Myocyte (in vitro differentiated cells): ENCODE results near the gene AKR1D1. TPM values are rescaled to one million over a fixed set of nuclear protein-coding genes. Genes with fewer than 3 reads are reported as not detected.
"Not testable (repeated sequence)": the region's sequence is repeated elsewhere in the genome, so short reads cannot be mapped to it uniquely, and the experiment has no call there.

ENCODE experiments used
- DNase-seq: peaks from one replicate; pipeline ENCODE4 v3.0.0-alpha.2; 2012; ENCODE audit warnings: low read depth
- polyA plus RNA-seq: library from polyadenylated mRNA; unstranded; fragments of >200 nt; gene quantifications from one replicate; pipeline ENCODE4 v1.2.1, GENCODE V29; 2012; ENCODE audit warnings: missing spikeins
- total RNA-seq: library from RNA; depleted of rRNA; stranded (reverse); fragments of >200 nt; gene quantifications from 2 replicates; pipeline ENCODE4 v1.2.3, GENCODE V29; 2014

AKR1D1 gene, protein sequence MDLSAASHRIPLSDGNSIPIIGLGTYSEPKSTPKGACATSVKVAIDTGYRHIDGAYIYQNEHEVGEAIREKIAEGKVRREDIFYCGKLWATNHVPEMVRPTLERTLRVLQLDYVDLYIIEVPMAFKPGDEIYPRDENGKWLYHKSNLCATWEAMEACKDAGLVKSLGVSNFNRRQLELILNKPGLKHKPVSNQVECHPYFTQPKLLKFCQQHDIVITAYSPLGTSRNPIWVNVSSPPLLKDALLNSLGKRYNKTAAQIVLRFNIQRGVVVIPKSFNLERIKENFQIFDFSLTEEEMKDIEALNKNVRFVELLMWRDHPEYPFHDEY
- not detected in 2 replicates for total RNA-seq
- not detected for polyA plus RNA-seq

DNA sequence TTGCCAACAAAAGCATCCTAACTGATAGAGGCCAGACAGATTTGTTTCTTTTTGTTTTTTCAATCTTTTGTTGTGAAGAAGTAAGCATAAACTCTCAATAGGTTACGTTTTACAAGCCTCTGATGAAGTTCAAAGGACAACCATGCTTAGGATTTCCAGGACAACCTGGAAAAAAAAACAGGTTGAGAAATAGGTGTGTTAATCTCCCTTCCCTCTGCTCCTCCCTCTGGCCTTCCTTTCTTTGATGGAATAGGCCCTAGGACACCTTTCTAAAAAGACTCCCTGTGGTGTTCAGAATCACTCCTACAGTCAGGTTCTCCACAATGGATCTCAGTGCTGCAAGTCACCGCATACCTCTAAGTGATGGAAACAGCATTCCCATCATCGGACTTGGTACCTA, at the start of gene AKR1D1:
TSS of gene AKR1D1 (plus strand) at position 264 of the 400 bp plus-strand sequence. CDS start at position 324, 60 bp downstream.
- no peak for DNase-seq

DNA sequence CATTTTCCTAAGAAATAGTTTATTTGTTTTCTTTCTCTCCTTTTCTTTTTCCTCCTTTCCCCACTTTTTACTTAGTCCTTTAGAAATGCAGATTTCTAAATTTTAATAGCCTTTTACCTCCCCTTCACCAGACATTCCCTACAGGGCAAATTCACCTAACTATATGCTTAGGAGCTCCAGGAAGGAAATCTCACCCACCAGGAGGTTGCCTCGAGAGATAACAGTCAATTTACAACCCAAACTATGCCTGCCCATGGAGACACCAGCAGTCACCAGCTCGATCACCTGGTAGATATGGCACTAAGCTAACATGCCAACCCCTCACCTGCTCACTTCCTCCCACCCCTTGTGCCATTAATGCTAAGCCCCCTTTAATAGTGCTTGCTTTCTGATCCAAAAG, 49.2 kb upstream of the AKR1D1 start:
- no peak for DNase-seq

GRCh38 chr7:138029126-138029525, 47.1 kb upstream of the AKR1D1 start:
- DNase-seq = no peak

GRCh38 chr7:138029941-138030340, 46.3 kb upstream of the AKR1D1 start:
- no peak for DNase-seq

DNA sequence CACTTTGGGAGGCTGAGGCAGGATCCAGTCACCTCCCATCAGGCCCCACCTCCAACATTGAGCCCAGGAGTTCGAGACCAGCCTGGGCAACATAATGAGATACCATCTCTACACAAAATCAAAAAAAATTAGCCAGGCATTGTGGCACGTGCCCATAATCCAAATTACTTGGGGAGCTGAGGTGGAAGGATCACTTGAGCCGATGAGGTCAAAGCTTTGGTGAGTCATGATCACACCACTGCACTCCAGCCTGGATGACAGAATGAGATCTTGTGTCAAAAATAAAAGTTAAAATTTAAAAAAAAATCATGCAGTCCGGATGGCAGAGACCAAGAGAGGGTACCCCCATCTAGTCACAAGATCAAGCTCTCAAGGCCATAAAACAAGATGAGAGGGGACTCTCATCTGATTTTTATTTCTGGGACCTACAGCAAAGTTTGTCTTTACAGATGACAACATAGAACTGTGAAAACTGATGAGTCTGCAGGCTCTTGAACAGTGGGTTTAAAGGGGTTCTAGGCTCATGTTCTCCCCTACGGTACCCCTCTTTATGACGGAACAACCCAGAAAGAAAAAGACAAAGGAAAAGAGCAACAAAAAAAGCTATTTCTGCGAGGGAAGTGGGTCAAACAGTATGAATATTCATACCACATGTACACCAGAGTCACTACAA, 45.4 kb upstream of the AKR1D1 start:
- peak; percentile 70 for DNase-seq

DNA sequence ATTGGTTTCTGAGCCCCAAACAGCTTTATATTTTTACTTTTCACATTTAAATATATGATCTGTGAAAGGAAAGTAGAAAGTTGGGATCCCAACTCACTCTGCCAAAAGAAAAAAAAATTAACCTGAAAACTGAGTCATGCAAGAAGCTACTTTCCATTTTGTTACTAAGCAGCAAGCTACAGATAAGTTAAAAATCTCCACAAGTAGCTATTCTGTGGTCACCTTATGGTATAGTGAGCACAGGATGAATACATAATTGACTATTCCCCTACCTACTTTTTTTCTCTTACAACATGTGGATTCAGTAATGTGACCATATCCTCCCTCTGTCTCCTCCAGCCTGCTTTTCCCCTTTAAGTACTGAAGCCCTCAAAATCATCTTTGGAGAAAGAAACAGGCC, 44.1 kb upstream of the AKR1D1 start:
- no peak for DNase-seq

DNA sequence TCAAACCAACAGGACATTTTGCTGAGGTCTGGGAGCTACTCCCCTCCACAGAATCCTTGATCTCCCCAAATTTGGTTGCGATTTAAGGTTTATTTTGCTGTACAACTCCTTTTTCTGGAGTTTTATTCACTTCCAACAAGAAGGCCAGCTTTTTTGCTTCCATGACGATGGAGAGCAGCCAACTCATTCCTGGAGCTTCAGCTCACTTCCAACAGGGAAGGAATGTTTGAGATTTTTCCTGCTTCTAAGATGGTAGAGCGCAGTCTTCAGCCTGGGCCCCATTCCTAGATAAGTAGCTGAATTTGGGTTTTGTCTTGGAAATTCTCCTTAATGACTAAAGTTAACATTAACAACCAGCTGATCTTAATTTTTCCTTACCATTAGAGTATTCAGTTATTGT, 43.5 kb upstream of the AKR1D1 start:
- no peak for DNase-seq

GRCh38 chr7:138033241-138033640, 43.0 kb upstream of the AKR1D1 start:
- no peak for DNase-seq

- DNase-seq = no peak
Observed at GRCh38 chr7:138036135-138036534, 40.1 kb upstream of the AKR1D1 start.

- DNase-seq = not testable (repeated sequence)
Observed at GRCh38 chr7:138040063-138040462, 36.2 kb upstream of the AKR1D1 start.

DNA sequence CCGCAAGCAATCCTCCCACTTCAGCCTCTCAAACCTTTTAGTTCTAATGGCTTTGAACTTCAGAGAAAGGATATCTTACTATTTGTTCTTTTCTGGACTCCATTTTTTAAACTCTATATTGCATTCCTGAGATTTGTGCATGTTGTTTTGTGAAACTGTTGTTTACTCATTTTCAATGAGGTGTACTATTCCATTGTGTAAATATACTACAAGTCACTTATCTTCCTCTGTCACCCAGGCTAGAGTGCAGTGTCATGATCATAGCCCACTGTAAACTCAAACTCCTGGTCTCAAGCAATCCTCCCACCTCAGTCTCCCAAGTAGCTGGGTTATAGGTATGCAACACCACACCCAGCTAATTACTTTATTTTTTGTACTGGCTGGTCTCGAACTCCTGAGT, 31.4 kb upstream of the AKR1D1 start:
- DNase-seq = no peak

DNA sequence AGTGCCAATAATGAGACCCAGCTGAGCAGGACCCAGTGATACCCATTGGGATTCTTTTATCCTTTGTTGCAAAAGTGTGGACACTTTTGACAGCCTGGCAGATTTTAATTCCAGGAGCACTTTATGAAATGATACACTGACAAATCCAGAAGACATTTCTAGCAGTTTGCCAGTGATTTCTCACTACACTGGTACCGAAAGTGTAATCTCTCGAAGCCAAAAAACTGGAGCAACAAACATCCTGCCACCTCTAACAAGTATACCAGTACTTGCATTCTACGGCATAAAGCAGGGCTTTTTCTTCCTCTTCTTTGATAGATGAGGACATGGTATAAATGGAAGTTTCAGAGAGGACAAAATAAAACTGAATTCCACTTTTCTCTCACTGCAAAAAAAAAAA, 28.4 kb upstream of the AKR1D1 start:
- no peak for DNase-seq

DNA sequence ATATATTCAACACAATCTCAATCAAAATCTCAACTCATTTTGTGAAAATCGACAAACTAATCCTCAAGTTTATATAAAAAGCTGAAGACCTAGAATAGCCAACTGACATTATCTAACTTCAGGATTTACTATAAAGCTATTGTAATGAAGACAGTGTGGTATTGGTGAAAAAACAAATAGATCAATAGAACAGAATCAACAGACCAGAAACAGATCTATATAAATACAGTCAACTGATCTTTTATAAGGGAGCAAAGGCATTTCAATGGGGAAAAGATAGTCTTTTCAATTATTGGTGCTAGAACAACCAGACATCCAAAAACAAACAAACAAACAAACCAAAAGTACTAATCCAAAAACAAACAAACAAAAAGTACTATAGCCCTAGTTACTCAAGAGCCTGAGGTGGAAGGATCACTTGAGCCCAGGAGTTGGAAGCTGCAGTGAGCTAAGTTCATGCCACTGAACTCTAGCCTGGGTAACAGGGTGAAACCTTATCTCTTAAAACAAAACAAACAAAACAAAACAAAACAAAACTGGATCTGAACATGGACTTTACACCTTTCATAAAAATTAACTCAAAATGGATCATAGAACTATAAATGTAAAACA, 26.6 kb upstream of the AKR1D1 start:
- DNase-seq = no peak

- DNase-seq = not testable (repeated sequence)
Observed at GRCh38 chr7:138051712-138052247, 24.5 kb upstream of the AKR1D1 start.

DNA sequence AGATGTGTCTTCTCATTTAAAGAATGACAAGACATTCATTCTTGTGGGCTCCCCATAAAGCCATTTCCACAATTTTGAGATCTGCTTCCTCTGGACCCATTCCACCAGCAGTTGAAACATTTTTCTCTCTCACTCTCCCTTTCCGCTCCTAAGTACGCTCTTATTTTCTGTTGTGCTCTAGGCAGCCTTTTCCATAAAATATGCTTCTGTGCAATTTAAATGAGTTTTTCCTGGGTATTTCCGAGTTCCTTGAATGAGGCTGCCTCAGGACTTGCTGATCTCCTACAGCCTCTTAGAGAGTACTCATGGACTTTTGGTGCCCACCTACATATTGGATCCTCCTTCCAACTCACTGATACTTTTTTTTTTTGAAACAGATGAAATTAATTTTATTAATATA, 23.6 kb upstream of the AKR1D1 start:
- DNase-seq = no peak

- DNase-seq = not testable (repeated sequence)
Observed at GRCh38 chr7:138055698-138056097, 20.6 kb upstream of the AKR1D1 start.

DNA sequence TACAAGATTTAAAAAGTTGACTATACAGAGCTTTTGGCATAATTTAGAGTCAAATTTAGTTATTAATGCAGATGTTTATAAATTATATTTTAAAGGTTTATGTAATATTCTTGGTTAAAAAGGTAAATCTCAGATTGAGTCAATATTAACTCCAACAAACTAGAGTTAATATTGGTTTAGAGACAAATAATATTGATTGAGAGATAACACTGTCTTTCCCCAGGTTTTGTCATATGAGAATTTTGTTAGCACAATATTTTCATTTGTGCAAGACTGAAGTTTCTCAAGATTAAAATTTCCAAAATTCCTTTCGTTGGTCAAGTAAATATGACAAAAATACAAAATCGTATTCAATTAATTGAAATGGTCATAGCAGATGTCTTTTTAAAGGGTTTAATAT, 12.9 kb upstream of the AKR1D1 start:
- no peak for DNase-seq

DNA sequence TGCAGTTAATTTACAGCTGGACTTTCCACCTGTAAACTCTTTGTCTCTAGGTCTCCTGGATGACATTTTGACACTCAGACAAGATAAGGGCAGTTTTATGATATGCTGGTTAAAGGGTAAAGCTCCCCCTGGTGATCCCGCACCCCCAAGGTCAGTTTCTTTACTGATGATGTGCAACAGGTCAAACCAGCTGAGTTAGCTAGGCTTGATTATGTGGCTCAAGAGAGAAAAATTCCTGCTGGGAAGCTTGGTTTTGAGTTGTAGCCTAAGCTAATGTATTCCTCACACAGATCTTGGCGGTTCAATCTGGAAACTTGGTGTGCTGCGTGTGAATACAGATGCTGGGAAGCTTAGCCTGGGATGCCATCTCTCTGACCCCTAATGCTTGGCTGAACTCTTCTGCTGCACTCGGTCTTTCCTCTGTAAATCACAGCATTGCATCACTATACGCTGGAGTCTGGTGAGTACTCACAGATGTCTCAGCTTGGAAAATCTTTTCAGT, 11.4 kb upstream of the AKR1D1 start:
- peak; percentile 16 for DNase-seq

DNA sequence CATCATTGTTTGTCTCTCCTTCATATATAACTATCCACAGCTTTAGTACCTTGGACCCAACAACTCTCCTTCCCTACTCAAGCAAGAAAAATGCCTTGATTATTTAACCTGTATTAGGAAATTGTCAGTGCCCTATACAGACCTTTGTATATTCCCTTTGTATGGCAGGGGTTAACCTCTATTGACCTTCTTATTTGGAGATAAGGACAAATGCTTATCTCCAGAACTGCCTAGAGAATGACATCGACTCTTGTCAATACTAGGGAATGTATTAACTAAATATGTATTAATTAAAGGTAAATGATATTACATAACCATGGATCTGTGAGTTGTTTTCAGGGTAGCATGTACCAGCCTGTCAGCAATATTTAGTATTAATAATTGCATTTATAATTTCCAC, 10.4 kb upstream of the AKR1D1 start:
- no peak for DNase-seq

DNA sequence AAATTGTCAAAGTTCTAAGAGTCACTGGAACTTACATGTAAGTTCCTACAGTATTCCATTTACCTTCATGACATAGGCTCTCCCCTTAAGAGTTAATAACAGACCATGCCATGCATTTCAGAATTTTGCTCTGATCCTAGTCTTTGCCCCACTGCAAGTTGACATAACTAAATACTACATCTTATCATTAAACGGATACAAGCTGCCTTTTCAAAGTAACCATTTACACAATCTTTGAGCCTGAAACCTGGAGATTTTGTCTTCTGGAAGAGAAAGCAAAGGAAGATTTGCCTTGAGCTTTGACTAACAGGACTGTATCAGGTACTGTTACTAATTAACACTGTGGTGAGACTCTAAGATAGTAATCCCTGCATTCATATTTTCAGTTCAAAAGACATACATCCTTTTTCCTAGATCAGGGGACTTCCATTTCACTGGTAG, 9.3 kb upstream of the AKR1D1 start:
- no peak for DNase-seq

DNA sequence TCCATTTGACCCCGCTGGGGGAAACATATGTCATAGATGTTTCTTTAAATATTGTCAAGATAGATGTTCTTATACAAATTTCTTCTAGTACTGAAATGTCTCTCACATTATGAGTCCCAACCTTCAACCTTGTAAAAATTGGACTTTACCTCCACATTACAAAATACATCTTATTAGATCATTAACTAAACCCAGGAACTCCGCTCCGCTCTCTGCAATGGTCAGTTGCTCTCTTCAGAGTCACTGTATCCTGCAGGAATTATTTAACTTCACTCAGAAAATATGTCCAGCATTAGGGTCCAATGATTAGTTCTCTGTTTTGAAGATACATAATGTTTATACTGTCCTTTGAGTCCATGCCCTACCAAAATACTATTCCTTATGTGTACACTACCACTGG, 8.5 kb upstream of the AKR1D1 start:
- no peak for DNase-seq

DNA sequence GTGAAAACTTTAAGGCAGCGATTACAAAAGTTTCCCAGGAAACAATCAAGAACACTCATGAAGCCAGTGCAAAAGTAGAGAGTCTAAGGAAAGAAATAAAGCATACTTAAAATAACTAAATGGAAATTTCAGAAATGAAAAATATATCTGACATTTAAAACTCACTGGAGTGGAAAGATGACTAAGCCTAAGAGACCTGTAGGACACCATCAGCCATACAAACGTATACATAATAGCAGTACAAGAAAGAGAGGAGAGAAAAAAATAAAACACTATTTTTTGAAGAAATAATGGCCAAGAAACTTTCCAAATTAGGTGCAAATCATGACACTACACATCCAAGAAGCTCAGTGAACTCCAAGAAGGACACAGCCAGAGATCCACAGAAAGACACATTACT, 5.4 kb upstream of the AKR1D1 start:
- DNase-seq = no peak
